Mesothelial cell of epicardium (in vitro differentiated cells): ENCODE results near the gene MLLT1. TPM values are rescaled to one million over a fixed set of nuclear protein-coding genes. Genes with fewer than 3 reads are reported as not detected.

ENCODE experiments used
- DNase-seq, 2 experiments: peaks; one replicate each; pipeline ENCODE4 v3.0.0; 2021; ENCODE audit warnings: low spot score in 2 of 2; ENCODE audit not compliant: unreplicated experiment in 2 of 2
- H3K27ac Mint-ChIP-seq: 2 replicates; pipeline ENCODE4 v1.8.0; 2021; ENCODE audit warnings: mixed read lengths
- H3K27me3 Mint-ChIP-seq: 2 replicates; pipeline ENCODE4 v1.8.0; 2021; ENCODE audit warnings: low read depth, mixed read lengths
- H3K36me3 Mint-ChIP-seq: 2 replicates; pipeline ENCODE4 v1.8.0; 2021; ENCODE audit warnings: mixed read lengths
- H3K4me1 Mint-ChIP-seq: 2 replicates; pipeline ENCODE4 v1.8.0; 2021; ENCODE audit warnings: mixed read lengths
- H3K4me3 Mint-ChIP-seq: 2 replicates; pipeline ENCODE4 v1.8.0; 2021; ENCODE audit warnings: mild to moderate bottlenecking, moderate library complexity, mixed read lengths
- H3K9me3 Mint-ChIP-seq: 2 replicates; pipeline ENCODE4 v1.8.0; 2021; ENCODE audit warnings: mixed read lengths
- CTCF ChIP-seq: fragments of 200-600 bp; sonication (generic); IDR thresholded peaks from one replicate; pipeline ENCODE4 v1.5.0; 2021; ENCODE audit warnings: antibody characterized with exemption; ENCODE audit not compliant: unreplicated experiment
- total RNA-seq: library from RNA; stranded (reverse); gene quantifications from 3 replicates; pipeline ENCODE4 v1.2.1, GENCODE V29; 2021

Gene MLLT1
- total RNA-seq, 1 donor from 2014 or later: 93.1 TPM

GRCh38 chr19:6253954-6254733, 25.6 kb downstream of the MLLT1 start:
- H3K9me3 Mint-ChIP-seq: no peaks in the 10 kb centered on the region
- H3K27ac Mint-ChIP-seq: peak overlapping the region; percentile 26
- no peak for TF ChIP-seq CTCF
- H3K4me1 Mint-ChIP-seq: peaks cover 6% of the 10 kb centered on the region
- H3K27me3 Mint-ChIP-seq: no peaks in the 10 kb centered on the region
- no peak for DNase-seq
- no peak overlapping the region for H3K4me3 Mint-ChIP-seq
- H3K36me3 Mint-ChIP-seq: peaks cover 25% of the 10 kb centered on the region

DNA sequence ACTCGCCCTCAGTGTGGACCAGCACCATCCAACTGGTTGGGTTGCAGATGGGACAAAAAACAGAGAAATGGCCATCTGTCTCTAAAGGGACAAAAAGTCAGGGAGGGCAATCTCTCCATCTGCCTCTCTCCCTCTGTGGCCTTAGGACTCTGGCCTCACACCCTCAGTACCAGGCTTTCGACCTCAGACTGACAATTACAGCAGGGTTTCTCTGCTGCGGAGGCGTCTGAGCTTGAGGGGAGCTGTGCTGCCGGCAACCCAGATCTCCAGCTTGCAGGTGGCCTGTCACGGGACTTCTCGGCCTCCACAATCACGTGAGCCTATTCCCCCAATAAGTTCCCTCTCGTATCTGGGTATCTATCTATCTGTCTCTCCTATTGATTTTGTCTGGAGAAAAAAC, 27.7 kb downstream of the MLLT1 start:
- no peak for DNase-seq
- Mint-ChIP-seq H3K27ac (no peak overlapping the region), H3K27me3 (no peaks in the 10 kb centered on the region), H3K36me3 (peaks cover 23% of the 10 kb centered on the region), H3K4me3 (no peak overlapping the region), H3K9me3 (peaks cover 3% of the 10 kb centered on the region), H3K4me1 (peaks cover 6% of the 10 kb centered on the region)
- TF ChIP-seq CTCF: no peak

DNA sequence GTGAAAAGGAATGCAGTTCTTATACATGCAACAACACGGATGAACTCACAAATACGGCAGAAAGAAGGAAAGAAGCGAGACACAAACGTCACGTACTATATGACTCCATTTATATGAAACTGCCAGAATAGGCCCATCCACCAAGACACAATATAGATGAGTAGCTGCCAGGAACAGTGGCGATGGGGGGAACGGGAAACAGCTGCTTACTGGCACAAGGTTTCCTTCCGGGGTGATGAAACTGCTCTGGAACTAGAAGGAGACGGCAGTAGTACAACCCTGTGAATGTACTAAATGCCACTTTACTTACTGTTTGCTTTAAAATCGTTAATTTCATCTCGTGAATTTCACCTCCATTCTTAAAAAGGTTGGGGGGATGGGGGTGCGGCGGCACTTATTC, 28.9 kb downstream of the MLLT1 start:
- Mint-ChIP-seq H3K4me1 (peaks cover 6% of the 10 kb centered on the region), H3K36me3 (peaks cover 30% of the 10 kb centered on the region), H3K27me3 (no peaks in the 10 kb centered on the region), H3K9me3 (peaks cover 15% of the 10 kb centered on the region), H3K4me3 (no peak overlapping the region), H3K27ac (peak overlapping the region; percentile 31)
- no peak for DNase-seq
- TF ChIP-seq CTCF: no peak

GRCh38 chr19:6250024-6250615, 29.7 kb downstream of the MLLT1 start:
- peaks cover 16% of the 10 kb centered on the region for H3K9me3 Mint-ChIP-seq
- H3K4me1 Mint-ChIP-seq: peaks cover 6% of the 10 kb centered on the region
- no peak for DNase-seq
- peaks cover 33% of the 10 kb centered on the region for H3K36me3 Mint-ChIP-seq
- TF ChIP-seq CTCF: no peak
- peak overlapping the region; percentile 31 for H3K27ac Mint-ChIP-seq
- no peaks in the 10 kb centered on the region for H3K27me3 Mint-ChIP-seq
- no peak overlapping the region for H3K4me3 Mint-ChIP-seq

DNA sequence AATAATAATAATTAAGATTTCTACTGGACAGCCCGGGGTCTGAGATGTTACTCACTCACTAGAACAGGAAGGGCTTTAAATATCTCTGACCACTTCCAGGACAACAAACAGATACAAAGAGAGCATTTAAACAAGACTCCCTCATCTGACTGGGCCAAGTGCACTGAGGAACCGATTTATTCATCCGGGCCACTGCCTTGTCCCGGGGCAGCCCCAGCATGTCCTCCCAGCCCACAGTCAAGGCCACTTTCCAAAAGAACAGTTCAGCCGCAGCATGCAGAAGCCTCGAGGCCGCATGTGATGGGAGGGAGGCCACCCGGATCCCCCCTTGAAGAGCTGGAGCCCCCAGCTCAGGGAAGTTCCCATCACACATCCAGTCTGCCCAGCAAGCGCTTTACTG, 30.5 kb downstream of the MLLT1 start:
- H3K27ac Mint-ChIP-seq: no peak overlapping the region
- H3K9me3 Mint-ChIP-seq: peaks cover 16% of the 10 kb centered on the region
- H3K36me3 Mint-ChIP-seq: peaks cover 38% of the 10 kb centered on the region
- DNase-seq: no peak
- H3K4me3 Mint-ChIP-seq: no peak overlapping the region
- no peak for TF ChIP-seq CTCF
- peaks cover 11% of the 10 kb centered on the region for H3K4me1 Mint-ChIP-seq
- H3K27me3 Mint-ChIP-seq: no peaks in the 10 kb centered on the region
